HG03060 (cell line): ENCODE data around the gene ITPR2.
"Not testable (repeated sequence)": the region's sequence is repeated elsewhere in the genome, so short reads cannot be mapped to it uniquely, and the experiment has no call there.

Experiments used
- ATAC-seq: cut with Tn5 transposase; IDR thresholded peaks from one replicate; pipeline ENCODE4 v1.9.1; 2021; ENCODE audit warnings: low read depth, moderate number of reproducible peaks; ENCODE audit not compliant: unreplicated experiment

Gene ITPR2

DNA sequence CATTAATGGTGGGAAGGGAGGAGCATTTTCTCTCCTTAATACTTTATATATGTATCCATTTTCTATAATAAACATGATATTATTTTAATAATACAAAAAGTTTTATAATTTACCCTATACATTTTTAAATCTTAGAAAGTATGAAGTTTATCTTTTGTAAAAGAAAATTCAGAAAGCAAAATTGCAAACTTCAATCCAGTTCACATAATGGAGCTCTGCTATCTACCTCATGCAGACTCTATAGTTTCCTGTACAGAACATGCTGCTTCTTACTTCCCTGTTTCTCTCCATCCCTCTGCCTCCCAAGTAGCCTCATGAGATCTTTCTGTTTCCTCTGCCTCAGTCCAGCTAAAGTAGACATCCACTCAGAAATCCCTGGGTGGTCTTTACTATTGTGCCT lies 402.4 kb downstream of the ITPR2 start:
- ATAC-seq = not testable (repeated sequence)

DNA sequence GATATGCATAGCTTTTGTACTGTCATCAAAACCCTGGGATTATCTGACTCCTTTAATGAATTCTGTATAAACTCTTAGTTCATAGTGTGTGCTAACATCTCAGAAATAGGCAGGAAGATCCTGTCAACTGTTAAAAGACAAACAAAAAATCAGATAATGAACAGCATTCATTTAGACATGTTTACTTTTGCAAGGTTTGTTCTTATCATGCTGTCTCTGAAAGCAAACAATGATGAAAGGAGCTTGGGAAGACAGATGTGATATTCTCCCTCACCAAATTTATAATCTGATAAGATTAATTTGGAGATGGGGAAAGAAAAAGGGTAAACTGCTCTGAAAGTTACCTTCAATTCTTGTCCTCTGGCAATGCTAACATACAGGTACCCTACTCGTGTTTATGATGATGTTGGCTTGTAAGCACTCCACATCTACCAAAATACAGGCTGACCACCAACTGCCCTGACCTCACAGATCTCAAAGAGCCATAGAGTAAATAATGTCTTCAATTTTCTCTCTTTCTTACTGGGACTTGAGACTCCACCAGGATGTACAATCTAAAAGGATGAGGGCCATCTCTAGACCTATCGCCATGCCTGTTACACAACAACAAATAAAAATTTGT lies 403.8 kb downstream of the ITPR2 start:
- ATAC-seq = no peak

DNA sequence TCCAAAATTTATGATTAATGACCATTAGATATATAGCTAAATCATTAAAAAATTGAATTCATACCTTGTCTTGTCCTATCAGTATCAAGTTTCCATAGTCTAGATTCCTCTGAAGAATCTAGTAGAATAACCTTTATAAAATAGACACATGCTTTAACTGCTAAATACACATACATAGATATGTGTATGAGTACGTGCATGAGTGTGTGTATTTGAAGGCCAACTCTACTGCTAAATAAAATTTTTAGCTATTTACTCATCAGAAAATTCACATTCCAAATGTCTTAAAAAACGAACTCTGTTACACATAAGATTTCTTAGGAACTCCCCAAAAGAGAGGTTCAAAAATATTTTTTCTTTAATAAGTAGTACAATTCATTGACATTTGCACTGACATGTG lies 404.6 kb downstream of the ITPR2 start:
- no peak for ATAC-seq

DNA sequence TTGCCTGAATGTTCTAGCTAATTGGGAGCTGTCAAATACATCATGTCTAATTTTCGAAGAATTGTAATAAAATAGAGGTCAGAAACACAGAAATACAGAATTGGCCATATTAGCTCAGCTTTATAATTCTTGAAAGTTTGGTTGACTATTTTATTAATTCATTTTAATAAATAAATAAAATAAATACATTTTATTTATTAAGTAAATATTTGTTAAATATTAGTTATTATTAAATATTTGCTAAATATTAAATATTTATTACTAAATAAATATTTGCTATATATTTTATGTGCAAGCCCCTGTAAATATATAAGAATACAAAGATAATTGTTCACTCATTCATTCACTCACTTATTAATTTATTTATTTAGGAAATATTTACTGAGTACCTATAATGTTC lies 406.3 kb downstream of the ITPR2 start:
- ATAC-seq = no peak

DNA sequence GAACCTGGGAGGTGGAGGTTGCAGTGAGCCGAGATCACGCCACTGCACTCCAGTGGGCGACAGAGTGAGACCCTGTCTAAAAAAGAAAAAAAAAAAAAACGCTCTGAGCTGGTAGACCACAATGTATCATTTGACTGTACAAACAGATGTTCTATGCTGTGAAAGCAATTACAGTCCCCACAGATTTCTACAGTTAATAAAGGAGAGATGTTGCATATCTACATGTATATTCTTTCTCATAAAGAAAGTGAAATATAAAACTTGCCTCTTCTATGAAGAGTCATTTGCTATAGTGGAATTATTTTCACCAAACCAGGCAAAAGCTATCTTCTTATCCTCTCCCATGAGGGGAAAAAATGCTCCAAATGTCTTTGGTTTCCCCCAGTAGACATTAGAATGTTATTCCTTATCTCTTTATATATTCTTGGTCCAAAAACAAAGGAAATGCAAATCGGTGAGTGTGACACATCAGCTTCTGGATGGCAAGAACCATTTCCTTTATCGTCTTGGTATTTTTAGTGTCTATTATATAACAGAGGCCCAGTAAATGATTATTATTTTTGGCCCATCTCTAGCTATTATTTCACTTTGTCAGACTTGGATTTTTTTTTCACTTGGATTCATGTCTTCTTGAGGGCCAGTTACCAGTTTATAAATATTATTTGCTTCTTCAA lies 407.3 kb downstream of the ITPR2 start:
- ATAC-seq = peak; percentile 57

DNA sequence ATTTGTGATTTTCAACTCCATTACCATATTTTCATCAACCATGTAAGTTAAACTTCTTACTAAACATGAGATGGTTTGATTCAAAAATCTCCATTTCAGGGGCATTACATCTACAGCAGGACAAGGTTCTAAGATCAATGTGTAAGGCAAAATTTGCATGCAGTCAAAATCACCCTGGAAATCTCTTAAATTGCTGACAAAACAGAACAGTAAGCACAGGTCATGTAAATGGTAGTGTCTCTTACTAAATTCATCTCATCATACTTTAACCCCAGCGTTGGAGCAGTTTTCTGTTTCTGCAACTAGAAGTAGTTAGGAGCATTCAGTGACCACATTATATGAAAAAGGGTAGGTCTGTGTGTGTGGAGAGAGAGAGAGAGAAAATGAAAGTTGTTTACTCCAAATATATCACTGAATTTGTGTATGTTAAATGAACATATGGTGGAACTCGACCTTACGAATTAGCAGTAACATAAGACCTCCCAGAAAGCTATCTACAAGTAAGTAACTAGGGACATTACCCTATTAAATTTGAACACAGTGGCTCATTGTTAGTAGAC lies 410.1 kb downstream of the ITPR2 start:
- ATAC-seq = no peak

DNA sequence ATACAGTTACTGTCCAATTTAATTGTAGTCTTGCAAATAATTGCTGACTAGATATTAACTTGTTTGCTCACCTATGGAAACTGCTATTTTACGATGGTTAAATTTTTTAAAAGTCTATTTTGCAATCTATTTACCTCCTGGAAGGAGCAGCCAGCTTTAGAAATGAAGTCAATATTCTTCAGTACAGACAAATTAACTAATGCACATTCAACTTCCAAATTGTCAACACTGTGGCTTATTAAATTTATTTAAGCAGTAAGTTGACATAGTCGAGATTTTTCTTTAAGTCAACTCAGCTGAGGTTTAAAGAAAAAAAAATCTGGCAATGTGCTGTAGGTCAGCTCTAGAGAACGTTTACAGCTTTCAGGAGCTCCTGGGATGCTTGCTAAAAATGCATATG lies 416.4 kb downstream of the ITPR2 start:
- ATAC-seq = no peak

DNA sequence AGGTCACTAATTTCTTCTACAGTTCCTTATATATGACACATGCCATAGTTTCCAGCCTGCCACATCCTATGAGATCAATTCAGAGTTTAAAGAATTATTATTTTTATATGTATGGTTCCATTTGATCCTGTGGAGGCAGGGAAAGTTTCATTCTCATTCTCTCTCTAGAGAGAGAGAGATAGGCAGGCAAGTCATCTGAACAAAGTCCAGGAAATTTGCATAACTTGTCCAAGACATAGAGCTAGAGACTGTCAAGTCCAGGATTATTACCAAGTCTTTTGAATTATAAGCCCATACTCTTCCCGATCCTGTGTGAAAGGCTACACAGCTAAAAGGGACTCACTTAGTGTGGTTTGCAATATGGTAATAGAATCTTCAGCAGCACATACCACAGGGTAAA lies 422.3 kb downstream of the ITPR2 start:
- no peak for ATAC-seq

DNA sequence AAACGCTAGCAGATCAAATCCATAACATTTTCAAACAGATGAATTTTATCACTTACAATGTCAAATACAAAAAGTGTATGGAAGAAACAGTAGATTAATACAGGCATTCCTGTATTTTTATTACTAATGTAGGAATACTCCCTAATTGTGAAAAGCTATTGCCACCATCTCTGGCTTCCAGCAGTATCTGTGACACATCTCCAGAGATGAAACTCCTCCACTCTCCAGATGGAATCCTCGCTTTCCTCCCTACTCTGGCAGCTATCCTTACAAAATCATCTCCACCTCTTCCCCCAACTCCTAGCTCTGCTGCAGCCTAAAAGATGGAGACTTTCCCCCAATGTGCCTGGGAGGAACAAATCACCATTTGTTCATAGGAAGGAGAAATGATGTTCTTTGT lies 426.2 kb downstream of the ITPR2 start:
- ATAC-seq = no peak

DNA sequence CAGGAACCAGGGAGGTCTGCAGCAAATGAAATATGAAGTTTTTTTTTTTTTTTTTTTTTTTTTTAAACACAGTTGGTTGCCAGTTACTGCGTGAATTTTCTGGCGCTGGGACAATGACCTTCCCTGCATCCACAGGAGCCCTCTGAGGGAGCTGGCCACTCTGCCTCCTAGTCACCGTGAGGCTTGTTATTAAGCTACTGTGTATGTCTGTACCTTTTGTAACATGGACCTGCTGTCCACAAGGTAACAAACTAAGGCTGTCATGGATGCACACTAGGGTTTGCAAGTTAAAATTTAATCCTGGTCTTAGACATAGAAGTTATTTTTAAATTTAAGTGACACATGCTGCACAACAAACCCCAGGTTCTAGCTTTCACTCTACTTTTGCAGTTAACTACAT lies 426.6 kb downstream of the ITPR2 start:
- ATAC-seq = no peak

DNA sequence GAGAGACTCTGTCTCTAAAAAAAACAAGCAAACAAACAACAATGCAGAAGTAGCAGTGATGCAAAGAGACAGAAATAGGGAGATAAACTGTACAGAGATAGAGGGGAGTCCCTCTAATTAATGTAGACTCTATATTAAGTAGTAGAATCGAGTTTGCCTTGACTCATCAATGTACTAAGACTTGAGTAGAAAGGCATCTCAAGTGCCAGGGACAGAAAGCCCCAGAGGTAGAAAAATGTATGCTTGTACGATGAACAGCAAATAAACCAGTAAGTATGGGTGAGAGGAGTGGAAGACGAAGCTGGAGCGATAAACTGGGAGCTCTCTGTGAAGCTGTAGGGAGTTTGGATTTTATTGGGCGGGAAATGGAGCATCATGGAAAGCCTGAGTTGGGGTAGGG lies 429.4 kb downstream of the ITPR2 start:
- no peak for ATAC-seq

DNA sequence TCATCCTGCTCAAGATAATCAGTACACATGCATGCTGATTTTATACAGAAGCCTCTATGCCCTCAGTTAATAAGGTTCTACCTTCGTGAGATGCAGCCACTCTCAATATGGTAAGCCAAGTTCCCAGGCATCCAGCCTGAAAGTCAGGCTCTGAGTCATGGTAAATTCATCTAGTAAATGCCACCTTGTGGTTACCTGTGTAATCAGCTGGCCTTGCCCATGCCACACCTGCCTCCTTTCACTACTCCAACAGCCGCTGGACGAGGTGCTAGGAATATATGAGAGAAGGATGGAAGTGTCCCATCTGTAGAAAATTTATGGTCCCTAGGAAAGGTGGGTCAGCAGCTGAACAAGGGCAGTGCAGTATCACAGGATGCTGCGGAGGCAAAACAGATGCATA lies 430.3 kb downstream of the ITPR2 start:
- no peak for ATAC-seq

DNA sequence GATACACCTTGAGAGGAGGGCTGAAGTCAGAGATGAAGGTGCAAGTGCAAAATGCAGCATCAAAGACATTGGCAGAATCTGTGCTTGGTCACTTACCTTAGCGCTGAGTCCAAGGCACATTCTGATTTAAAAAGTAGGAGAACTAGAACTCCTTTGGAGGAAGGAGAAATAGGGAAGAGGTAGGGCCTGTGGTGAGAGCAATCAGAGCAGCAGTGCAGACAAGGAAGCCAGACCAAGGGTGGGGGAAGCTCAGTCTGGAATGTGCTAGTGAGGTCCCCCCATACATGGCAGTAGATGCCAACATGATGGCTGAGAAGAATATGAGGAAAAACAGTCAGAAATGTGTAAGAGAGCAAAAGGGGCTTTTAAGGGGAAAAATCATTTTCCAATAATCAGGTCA lies 431.1 kb downstream of the ITPR2 start:
- ATAC-seq = no peak

DNA sequence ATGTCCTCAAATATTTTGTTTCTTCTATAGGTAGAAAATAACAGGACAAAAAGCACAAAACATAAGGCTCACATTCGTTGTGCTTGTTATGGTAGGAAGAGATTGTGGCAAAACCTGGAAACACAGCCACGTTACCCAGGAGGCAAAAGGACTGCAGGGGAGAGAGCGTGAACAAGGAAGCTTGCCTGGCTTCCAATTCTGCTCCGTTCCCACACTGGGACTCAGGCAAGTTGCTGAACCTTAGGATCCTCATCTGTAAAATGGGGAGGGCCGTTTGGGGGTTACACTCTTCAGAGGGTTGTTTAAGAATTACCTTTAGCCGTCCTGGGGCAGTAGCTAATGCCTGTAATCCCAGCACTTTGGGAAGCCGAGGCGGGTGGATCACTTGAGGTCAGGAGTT lies 432.4 kb downstream of the ITPR2 start:
- ATAC-seq = no peak

DNA sequence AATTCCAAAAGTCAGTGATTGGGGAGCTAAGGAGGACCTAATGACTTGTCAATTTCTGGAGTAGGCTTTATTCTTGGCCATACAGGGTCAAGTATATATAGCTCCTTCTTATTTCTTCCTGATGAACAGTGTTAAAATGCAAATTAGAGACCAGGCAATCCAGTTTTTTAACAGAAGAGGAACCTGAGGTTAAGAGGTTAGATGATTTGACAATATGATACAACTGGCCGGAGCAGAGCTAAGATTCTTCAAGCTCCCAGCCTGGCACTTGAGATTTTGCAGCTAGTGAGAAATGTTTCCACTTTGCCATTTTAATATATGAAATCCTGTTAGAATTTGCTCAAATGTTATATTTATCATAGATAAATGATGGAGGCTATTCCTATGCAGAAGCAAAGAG lies 433.6 kb downstream of the ITPR2 start:
- no peak for ATAC-seq

DNA sequence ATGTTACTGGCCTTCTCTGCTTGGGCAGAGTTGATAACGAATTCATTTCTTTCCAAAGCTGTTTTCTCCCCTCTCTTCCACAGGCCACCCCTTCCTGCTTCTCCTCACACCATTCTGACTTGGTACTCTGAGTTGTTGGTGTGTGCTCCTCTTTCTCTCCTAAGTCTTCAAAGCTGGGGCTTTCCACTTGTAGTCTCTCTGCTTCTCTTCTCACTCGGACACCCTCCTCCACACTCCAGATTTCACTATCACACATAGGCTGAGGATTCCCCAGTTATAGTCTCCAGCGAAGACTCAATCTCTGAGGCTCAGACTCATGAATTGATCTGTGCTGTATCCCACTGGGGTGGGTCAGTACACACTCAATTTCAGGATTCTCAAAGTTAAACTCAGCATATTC lies 436.6 kb downstream of the ITPR2 start:
- no peak for ATAC-seq

DNA sequence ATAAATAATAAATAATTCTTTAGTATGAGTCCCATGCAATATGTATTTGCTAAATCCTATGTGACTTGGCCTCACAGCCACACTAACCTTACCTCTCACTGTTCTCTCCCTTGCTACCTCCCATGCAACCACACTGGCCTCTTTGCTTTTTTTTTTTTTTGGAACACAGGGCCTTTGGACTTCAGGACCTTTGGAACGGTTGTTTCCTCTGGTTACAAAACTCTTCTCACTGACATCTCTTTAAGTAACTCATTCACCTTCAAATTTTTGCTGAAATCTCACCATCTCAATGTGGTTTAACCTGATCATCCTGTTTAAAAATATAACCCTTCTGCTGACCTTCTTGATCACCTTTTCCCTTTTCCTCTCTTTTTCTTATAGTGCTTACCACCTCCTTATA lies 443.7 kb downstream of the ITPR2 start:
- ATAC-seq = no peak

DNA sequence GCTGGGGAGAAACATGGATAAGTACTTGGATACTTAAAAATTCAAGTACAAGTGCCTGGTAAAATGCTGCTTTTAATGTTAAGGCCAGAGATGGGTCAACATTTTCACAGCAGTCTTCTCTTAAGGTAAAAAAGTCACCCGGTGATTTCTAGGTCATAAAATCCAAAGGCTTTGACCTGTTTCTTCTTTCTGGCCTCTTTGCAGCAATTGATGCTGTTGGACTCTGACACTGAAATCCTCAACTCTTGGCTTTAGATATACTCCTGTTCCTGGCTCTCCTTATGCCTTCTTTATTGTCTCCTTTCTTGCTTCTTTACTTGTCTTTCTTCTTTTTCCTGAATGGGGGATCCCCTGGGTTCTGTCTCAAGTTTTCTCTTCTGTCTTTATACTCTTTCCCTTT lies 448.5 kb downstream of the ITPR2 start:
- no peak for ATAC-seq

DNA sequence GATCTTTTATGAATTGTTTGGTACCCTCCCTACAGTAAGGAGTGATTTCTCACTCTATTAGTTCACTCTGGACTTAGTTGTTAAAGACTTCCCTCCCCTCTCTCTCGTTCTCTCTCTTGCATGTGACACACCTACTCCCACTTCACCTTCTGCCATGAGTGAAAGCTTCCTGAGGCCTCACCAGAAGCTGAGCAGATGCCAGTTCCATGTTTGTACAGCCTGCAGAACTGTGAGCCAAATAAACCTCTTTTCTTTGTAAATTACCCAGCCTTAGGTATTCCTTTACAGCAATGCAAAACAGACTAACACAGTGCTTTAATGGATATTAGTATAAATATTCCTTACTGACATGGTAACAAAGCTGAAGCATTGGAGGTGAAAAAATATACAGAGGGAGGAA lies 450.0 kb downstream of the ITPR2 start:
- no peak for ATAC-seq

DNA sequence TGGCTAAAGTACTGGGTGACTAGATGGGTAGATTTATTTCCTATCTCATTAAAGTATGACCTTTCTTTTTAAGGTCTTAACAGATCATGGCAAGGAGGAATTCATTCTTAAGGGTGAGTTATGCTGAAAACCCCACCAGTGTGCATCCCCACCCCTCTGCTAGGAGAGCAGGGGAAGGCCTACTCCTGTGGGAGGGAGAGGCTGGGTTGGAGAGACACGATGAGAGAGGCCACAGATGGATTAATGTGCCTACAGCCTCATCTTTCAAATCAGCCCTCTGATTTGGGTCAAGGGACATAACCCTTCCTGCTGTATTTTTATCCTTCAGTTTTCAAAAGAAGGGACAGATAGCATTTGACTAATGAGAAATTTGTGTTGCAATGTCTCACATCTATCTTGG lies 452.1 kb downstream of the ITPR2 start:
- ATAC-seq = no peak

DNA sequence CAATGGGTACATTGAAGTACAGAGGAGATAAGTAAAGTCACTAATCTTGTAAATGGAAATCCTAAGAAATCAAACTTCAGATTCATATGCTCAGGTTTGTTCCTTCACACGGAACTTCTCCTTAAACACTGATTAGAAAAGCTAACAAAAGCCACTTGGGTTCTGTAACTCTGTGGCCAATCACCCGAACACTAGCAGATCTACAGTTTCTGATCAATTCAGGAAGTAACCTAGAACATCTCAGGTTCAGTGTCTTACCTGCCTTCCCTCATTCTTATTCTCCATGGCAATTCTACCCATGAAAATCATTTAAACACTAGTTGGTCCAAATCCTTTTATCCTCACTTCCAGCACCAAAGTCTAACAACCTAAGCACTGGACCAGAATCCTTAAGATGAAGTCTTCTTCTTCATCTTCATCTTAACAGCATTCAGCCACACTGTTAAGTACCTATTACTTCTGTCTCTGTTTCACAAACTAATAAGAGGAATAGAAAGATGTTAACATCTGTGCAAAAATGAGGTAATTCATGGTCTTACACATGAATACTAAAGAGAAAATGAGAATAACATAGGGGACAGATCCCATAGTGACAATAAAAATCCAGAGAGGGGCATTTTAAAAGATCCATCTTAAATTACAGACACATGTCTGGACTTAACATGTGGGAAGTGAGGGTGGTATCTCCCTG lies 453.1 kb downstream of the ITPR2 start:
- ATAC-seq = no peak

DNA sequence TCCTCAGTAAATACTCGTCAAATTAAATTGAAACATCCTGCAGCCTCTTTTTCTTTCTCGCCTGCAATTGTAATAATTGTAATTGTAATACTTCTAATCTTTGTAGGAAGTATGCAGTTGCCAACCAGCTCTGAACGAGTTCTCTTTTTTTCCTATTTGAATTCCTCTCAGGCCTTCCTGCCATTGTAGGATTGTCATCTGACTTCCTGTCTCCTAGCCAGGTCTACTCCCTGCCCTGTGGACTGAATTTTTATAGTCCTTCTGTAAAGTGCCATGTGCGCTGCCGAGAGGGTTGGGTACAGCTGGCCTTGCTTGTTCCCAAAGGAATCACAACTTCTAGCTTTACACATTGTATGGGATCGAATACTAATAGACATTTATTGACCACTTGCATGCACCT lies 454.3 kb downstream of the ITPR2 start:
- ATAC-seq = no peak
